ENCODE results near the gene FTCDNL1. TPM values are rescaled to one million over a fixed set of nuclear protein-coding genes. Genes with fewer than 3 reads are reported as not detected.

Gene FTCDNL1
- total and polyA plus RNA-seq, 2 experiments from 2014 or later, result 1.4 to 6.1 TPM

DNA sequence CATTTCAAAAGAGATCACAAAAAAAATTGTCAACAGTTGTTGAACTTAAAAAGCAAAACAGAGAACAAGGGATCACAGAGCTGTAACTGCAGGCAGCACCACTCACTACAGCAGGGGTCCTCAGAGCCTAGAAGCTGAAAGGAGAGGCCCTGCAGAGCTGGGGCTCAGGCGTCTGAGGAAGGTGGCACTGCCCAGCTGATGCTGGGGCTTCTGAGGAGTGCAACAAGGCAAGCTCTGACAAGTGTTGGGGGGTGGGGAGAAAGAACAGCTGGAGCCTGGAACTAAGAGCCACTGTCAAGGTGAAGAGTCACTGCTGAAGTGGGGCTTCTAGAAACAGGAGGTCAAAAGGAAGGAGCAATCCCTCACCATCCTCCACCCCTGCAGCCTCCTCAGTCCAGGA is 46.2 kb downstream of the FTCDNL1 start:
- WGBS (ENCODE audit: low lambda C conversion rate, missing lambda C conversion rate), result 14% methylated on average over 1 of the region's 1 CpG
- Histone ChIP-seq H3K27ac (no peak overlapping the region), H3K9me2 (replicated peaks; ENCODE audit: insufficient read depth) (no peaks in the 10 kb centered on the region), H3K4me2 (no peak overlapping the region), H3K4me3 (no peak overlapping the region), H3K36me3 (replicated peaks; ENCODE audit: insufficient read depth, low read depth) (no peaks in the 10 kb centered on the region), H4K20me1 (ENCODE audit: insufficient read depth, poor library complexity, severe bottlenecking) (no peaks in the 10 kb centered on the region), H3K4me1 (ENCODE audit: insufficient read depth) (peaks cover 10% of the 10 kb centered on the region), H3K9me3 (ENCODE audit: low read depth) (no peaks in the 10 kb centered on the region), H3K27me3 (no peaks in the 10 kb centered on the region), H2AFZ (no peak overlapping the region), H3K79me2 (no peaks in the 10 kb centered on the region)
- DNase-seq (ENCODE audit: low spot score), result no peak
- TF ChIP-seq EZH2 (IDR thresholded peaks at IDR 0.05; ENCODE audit: borderline replicate concordance) (no peak), CTCF (IDR thresholded peaks at IDR 0.05; ENCODE audit: poor library complexity) (no peak), EZH2phosphoT487 (IDR thresholded peaks at IDR 0.05; ENCODE audit: low read depth, severe bottlenecking, unreplicated experiment) (no peak)

GRCh38 chr2:199798831-199799580 is 52.0 kb downstream of the FTCDNL1 start:
- no peak overlapping the region for H2AFZ ChIP-seq

GRCh38 chr2:199797431-199798403 is 53.3 kb downstream of the FTCDNL1 start:
- no peaks in the 10 kb centered on the region for H4K20me1 ChIP-seq (ENCODE audit: insufficient read depth, poor library complexity, severe bottlenecking)
- no peaks in the 10 kb centered on the region for H3K9me2 ChIP-seq (replicated peaks; ENCODE audit: insufficient read depth)
- H3K27me3 ChIP-seq, result no peaks in the 10 kb centered on the region
- WGBS (ENCODE audit: low lambda C conversion rate, missing lambda C conversion rate), result 47% methylated on average over 4 of the region's 4 CpGs
- peak overlapping the region; percentile 37 for H3K4me2 ChIP-seq
- no peak overlapping the region for H3K27ac ChIP-seq
- H2AFZ ChIP-seq, result no peak overlapping the region
- H3K9me3 ChIP-seq (ENCODE audit: low read depth), result no peaks in the 10 kb centered on the region
- TF ChIP-seq EZH2 (IDR thresholded peaks at IDR 0.05; ENCODE audit: borderline replicate concordance) (no peak), CTCF (IDR thresholded peaks at IDR 0.05; ENCODE audit: poor library complexity) (no peak), EZH2phosphoT487 (IDR thresholded peaks at IDR 0.05; ENCODE audit: low read depth, severe bottlenecking, unreplicated experiment) (no peak)
- peaks cover 9% of the 10 kb centered on the region for H3K4me1 ChIP-seq (ENCODE audit: insufficient read depth)
- H3K4me3 ChIP-seq, result no peak overlapping the region
- H3K36me3 ChIP-seq (replicated peaks; ENCODE audit: insufficient read depth, low read depth), result no peaks in the 10 kb centered on the region
- no peak for DNase-seq (ENCODE audit: low spot score)
- no peaks in the 10 kb centered on the region for H3K79me2 ChIP-seq

More at GRCh38 chr2:199798831-199799580, 52.0 kb downstream of the FTCDNL1 start:
- Histone ChIP-seq H4K20me1 (ENCODE audit: insufficient read depth, poor library complexity, severe bottlenecking) (no peaks in the 10 kb centered on the region), H3K9me3 (ENCODE audit: low read depth) (no peaks in the 10 kb centered on the region), H3K4me1 (ENCODE audit: insufficient read depth) (peaks cover 9% of the 10 kb centered on the region), H3K27me3 (no peaks in the 10 kb centered on the region), H3K79me2 (no peaks in the 10 kb centered on the region), H3K36me3 (replicated peaks; ENCODE audit: insufficient read depth, low read depth) (no peaks in the 10 kb centered on the region), H3K9me2 (replicated peaks; ENCODE audit: insufficient read depth) (no peaks in the 10 kb centered on the region), H3K4me3 (no peak overlapping the region), H3K4me2 (no peak overlapping the region), H3K27ac (no peak overlapping the region)
- WGBS (ENCODE audit: low lambda C conversion rate, missing lambda C conversion rate), result 63% methylated on average over 10 of the region's 10 CpGs
- DNase-seq (ENCODE audit: low spot score), result no peak
- TF ChIP-seq EZH2 (IDR thresholded peaks at IDR 0.05; ENCODE audit: borderline replicate concordance), result no peak
- TF ChIP-seq EZH2phosphoT487 (IDR thresholded peaks at IDR 0.05; ENCODE audit: low read depth, severe bottlenecking, unreplicated experiment), result no peak
- no peak for TF ChIP-seq CTCF (IDR thresholded peaks at IDR 0.05; ENCODE audit: poor library complexity)

Measured in hepatocyte (in vitro differentiated cells).